Activated naive CD4-positive, alpha-beta T cell treated with anti-CD3 and anti-CD28 coated beads for 36 hours (primary cell): Measurements from ENCODE around the gene CEND1. TPM values are rescaled to one million over a fixed set of nuclear protein-coding genes. Genes with fewer than 3 reads are reported as not detected.

Experiments used
- CTCF ChIA-PET: fragments of 350-600 bp; sonication (Branson Sonifier 250); formaldehyde crosslinking; loops from one replicate; lab custom pipeline; 2021; ENCODE audit warnings: antibody characterized with exemption; lab: Charles Lee
- DNase-seq: peaks from one replicate; pipeline ENCODE4 v3.0.0-alpha.2; 2020
- H3K27ac Mint-ChIP-seq: one replicate; pipeline ENCODE4 v1.8.0; 2021; ENCODE audit warnings: mild to moderate bottlenecking, mixed read lengths
- H3K27me3 Mint-ChIP-seq: one replicate; pipeline ENCODE4 v1.8.0; 2021; ENCODE audit warnings: low read depth, mixed read lengths
- H3K36me3 Mint-ChIP-seq: one replicate; pipeline ENCODE4 v1.8.0; 2021; ENCODE audit warnings: low read depth, mixed read lengths
- H3K4me1 Mint-ChIP-seq: one replicate; pipeline ENCODE4 v1.8.0; 2021; ENCODE audit warnings: low read depth, mixed read lengths
- H3K4me3 Mint-ChIP-seq: one replicate; pipeline ENCODE4 v1.8.0; 2021; ENCODE audit warnings: mild to moderate bottlenecking, moderate library complexity, mixed read lengths
- H3K9me3 Mint-ChIP-seq: one replicate; pipeline ENCODE4 v1.8.0; 2021; ENCODE audit warnings: mixed read lengths
- intact Hi-C: fragments of 100-400 bp; cut with micrococcal nuclease; formaldehyde crosslinking; loops from one replicate; pipeline ENCODE4 v1.15.1; 2023
- total RNA-seq, 2 experiments: library from RNA; stranded (reverse); gene quantifications; one replicate each; pipeline ENCODE4 v1.2.3, GENCODE V29; 2021

CEND1 gene
- total RNA-seq, 2 experiments from 2014 or later = 0.17 TPM; not detected in 1

DNA sequence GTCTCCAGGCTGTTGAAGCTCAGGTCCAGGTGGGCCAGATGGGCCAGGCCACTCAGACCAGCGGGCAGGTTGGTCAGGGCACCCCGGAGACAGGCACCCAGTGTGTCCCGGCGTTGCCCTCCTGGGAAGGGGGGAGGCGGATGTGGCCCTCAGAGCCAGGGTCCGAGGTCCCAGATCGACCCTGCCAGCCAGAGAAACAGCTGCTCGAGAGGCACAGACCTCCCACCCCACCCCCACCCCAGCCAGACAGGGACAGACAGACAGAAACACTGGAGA, 13.5 kb upstream of the CEND1 start:
- intact Hi-C loops = no loop called here
- CTCF ChIA-PET = no interaction called here

DNA sequence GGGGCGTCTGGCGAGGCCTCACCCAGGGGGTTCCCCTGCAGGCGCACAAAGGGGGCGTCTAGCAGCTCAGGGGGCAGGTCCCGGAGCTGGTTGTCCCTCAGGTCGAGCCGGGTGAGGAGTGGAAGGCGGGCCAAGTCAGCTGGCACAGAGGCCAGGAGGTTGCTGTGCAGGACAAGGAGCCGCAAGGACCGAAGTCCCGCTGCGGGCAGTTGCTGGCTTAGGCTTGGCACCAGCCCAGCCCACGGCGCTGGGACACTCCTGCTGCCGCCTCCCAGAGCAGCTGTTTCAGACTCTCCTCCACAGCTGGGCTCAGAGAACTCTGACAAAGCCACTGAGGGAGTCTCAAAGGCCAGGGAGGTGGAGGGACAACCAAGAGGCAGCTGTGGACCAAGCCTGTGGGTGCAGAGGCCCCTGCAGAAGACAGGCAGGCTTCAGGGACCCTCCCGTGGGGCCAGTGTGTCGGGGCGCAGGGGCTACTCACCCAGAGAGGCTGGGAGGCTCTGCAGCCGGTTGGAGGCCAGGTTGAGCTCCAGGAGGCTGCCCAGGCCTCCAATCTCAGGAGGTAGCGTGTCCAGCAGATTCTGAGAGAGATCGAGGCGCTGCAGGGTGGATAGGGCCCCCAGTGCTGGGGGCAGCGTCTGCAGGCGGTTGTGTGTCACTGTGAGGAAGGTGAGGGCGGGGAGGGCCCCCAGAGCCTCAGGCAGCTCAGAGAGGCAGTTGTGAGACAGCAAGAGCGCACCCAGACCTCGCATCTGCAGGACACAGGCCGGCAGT, 13.0 kb upstream of the CEND1 start:
- H3K27ac Mint-ChIP-seq = no peak overlapping the region
- peak overlapping the region; percentile 36 for H3K4me3 Mint-ChIP-seq
- CTCF ChIA-PET = no interaction called here
- H3K36me3 Mint-ChIP-seq = no peaks in the 10 kb centered on the region
- H3K27me3 Mint-ChIP-seq = no peaks in the 10 kb centered on the region
- H3K4me1 Mint-ChIP-seq = peaks cover 12% of the 10 kb centered on the region
- DNase-seq = no peak
- no peaks in the 10 kb centered on the region for H3K9me3 Mint-ChIP-seq
- intact Hi-C loops = no loop called here

More for the DNA sequence above, 13.5 kb upstream of the CEND1 start:
- H3K9me3 Mint-ChIP-seq = no peaks in the 10 kb centered on the region
- H3K4me3 Mint-ChIP-seq = peak overlapping the region; percentile 82
- H3K36me3 Mint-ChIP-seq = peaks cover 1% of the 10 kb centered on the region
- peaks cover 15% of the 10 kb centered on the region for H3K4me1 Mint-ChIP-seq
- DNase-seq = no peak
- H3K27ac Mint-ChIP-seq = no peak overlapping the region
- H3K27me3 Mint-ChIP-seq = no peaks in the 10 kb centered on the region

- Mint-ChIP-seq H3K36me3 (no peaks in the 10 kb centered on the region), H3K27ac (no peak overlapping the region), H3K4me3 (no peak overlapping the region), H3K27me3 (no peaks in the 10 kb centered on the region), H3K4me1 (peaks cover 9% of the 10 kb centered on the region), H3K9me3 (no peaks in the 10 kb centered on the region)
- intact Hi-C loops = no loop called here
- CTCF ChIA-PET = no interaction called here
- no peak for DNase-seq
Observed at GRCh38 chr11:802018-802617, 12.2 kb upstream of the CEND1 start.

DNA sequence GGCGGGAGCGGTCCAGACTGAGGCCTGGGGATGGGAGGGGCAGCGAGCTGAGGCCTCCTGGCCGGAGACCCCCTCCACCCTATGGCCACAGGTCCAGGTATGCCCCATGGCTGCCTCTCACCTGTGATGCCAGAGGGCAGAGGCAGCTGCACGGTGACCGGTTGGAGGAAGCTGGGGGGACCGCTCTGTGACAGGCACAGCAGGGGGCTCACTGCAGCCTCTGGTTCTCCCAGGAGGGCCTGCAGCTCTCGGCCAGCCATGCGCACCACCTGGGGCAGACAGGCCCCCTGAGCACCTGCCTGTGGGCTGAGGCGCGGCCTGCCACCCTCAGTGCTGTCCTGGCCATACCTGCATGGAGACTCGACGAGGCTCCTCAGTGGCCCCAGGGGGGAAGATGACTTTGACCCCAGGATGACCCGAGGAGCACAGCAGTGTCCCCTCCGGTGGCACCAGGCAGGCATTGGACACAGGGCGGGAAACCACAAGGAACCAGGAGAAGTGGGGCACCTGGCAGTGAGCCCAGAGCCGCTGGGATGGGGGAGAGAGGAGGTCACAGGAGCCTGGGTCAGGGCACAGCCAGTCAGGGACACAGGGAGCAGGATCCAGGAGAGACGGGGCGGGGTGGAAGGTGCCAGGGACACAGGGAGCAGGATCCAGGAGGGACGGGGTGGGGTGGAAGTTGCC, 11.3 kb upstream of the CEND1 start:
- CTCF ChIA-PET = no interaction called here
- peaks cover 11% of the 10 kb centered on the region for H3K4me1 Mint-ChIP-seq
- no peaks in the 10 kb centered on the region for H3K9me3 Mint-ChIP-seq
- no peaks in the 10 kb centered on the region for H3K27me3 Mint-ChIP-seq
- H3K27ac Mint-ChIP-seq = no peak overlapping the region
- H3K4me3 Mint-ChIP-seq = no peak overlapping the region
- DNase-seq = no peak
- intact Hi-C loops = no loop called here
- H3K36me3 Mint-ChIP-seq = no peaks in the 10 kb centered on the region

GRCh38 chr11:800473-800872, 10.6 kb upstream of the CEND1 start:
- CTCF ChIA-PET = no interaction called here
- DNase-seq = no peak
- Mint-ChIP-seq H3K4me3 (no peak overlapping the region), H3K27me3 (no peaks in the 10 kb centered on the region), H3K9me3 (no peaks in the 10 kb centered on the region), H3K4me1 (peaks cover 14% of the 10 kb centered on the region), H3K27ac (no peak overlapping the region), H3K36me3 (no peaks in the 10 kb centered on the region)
- intact Hi-C loops = no loop called here

GRCh38 chr11:799641-800316, 9.9 kb upstream of the CEND1 start:
- no peaks in the 10 kb centered on the region for H3K9me3 Mint-ChIP-seq
- H3K36me3 Mint-ChIP-seq = no peaks in the 10 kb centered on the region
- CTCF ChIA-PET = no interaction called here
- no peaks in the 10 kb centered on the region for H3K27me3 Mint-ChIP-seq
- no peak overlapping the region for H3K27ac Mint-ChIP-seq
- DNase-seq = no peak
- peaks cover 18% of the 10 kb centered on the region for H3K4me1 Mint-ChIP-seq
- no peak overlapping the region for H3K4me3 Mint-ChIP-seq
- intact Hi-C loops = loop anchor here (5.0 to 10.0 kb wide), 4 partner anchors 222 to 592 kb away; partner anchors contain the start of genes BET1L, IFITM1, LMNTD2 and PHRF1

- H3K36me3 Mint-ChIP-seq = peaks cover 3% of the 10 kb centered on the region
- H3K4me1 Mint-ChIP-seq = peaks cover 15% of the 10 kb centered on the region
- peak within 1 kb of the TSS; percentile 86 for H3K4me3 Mint-ChIP-seq
- intact Hi-C loops = loop anchor here (1.0 to 10.0 kb wide), 5 partner anchors 70 to 591 kb away; partner anchors contain the start of genes BET1L, IFITM1, LMNTD2 and PHRF1
- DNase-seq = peak; percentile 82
- H3K27ac Mint-ChIP-seq = peak within 1 kb of the TSS; percentile 37
- CTCF ChIA-PET = interaction anchor here (0.7 kb wide), 1 partner anchor 50 kb away, joined by 3 read pairs; no protein-coding TSS in a partner anchor
- no peaks in the 10 kb centered on the region for H3K27me3 Mint-ChIP-seq
- no peaks in the 10 kb centered on the region for H3K9me3 Mint-ChIP-seq
Observed at GRCh38 chr11:798093-798713, 8.3 kb upstream of the CEND1 start, which contains the start of gene SLC25A22. TSS of gene SLC25A22 (minus strand) at chr11:798281. CDS start at chr11:795006, 3,275 bp downstream.

DNA sequence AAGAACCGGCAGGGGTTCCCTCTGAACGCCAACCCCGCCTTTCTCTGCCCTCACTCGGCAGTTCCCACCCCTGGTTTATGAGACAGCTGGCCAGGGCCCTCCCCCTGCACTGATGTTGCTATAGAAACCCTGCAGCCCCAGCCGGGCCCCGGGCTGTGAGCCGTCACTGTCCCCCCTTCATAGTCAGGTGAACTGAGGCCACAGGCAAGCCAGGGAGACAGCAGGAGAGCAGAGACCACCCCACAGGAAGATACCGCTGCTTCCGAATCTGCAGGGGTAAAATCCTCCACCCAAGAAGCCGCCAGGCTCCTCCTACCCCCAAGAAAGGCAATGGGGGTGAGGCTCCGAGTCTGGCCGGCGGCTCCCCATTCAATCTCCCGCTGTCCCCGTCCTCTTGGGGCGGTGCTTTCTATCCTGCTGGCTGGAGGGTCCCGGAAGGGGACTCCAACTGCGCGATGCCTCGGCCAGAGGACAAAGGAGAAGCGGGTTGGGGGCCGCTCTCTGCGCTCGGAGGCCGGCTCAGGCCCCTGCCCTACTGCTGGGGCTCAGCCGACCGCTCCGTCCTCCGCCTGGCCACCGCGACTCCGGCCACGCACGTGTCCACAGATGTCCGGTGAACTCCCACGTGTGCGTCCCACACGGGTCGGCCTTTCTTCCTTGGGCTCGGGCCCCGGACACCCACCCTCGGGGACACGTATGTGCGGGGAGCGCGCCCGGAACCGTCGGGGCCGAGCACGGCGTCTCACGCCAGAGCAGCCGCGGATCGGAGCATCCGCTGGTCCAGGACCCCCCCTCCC, 7.6 kb upstream of the CEND1 start:
- CTCF ChIA-PET = interaction anchor here (0.6 to 1.3 kb wide), 2 partner anchors 10 to 32 kb away, joined by 3 read pairs; no protein-coding TSS in a partner anchor
- Mint-ChIP-seq H3K4me3 (peak overlapping the region; percentile 86), H3K9me3 (no peaks in the 10 kb centered on the region), H3K4me1 (peaks cover 12% of the 10 kb centered on the region), H3K36me3 (peaks cover 3% of the 10 kb centered on the region), H3K27ac (peak overlapping the region; percentile 37), H3K27me3 (no peaks in the 10 kb centered on the region)
- DNase-seq = peak; percentile 85
- intact Hi-C loops = loop anchor here (1.0 to 10.0 kb wide), 11 partner anchors 8 to 590 kb away; partner anchors contain the start of genes BET1L, CHID1, DEAF1 and IFITM1

DNA sequence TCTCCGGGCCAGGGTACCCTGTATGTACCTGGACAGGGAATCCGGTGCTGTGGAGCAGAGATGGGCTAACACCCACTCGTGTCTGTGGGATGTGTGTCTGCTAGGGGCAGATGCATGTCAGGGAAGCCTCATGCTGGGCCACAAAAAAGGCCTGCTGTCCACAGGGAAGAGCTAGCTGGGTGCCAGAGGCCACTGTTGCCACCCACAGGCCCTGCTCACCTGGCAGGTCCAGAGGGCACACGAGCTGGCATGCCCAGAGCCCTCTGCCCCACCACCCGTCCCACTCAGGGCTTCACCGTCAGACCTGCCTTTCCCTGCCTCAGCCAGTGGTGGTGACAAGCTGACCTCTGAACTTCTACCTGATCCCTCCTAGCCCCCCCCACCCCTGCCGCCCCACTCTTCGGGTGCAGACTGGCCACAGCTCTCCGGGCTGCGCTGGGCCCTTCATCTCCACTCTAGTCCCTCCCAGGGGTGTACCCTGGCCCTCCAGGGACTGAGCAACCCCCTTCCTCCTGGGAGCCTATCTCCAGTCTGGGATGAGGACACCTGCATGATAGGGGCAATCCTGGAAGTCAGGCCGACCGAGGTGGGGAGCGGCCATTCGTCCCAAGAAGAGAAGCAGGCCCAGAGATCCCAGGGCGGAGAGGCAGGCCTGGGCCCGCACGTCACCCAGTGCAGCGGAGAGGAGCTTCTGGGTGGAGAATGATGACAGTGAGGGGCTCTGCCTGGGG, 6.8 kb upstream of the CEND1 start:
- no peak for DNase-seq
- H3K9me3 Mint-ChIP-seq = no peaks in the 10 kb centered on the region
- H3K4me3 Mint-ChIP-seq = peak overlapping the region; percentile 86
- H3K27ac Mint-ChIP-seq = peak overlapping the region; percentile 37
- peaks cover 12% of the 10 kb centered on the region for H3K4me1 Mint-ChIP-seq
- H3K27me3 Mint-ChIP-seq = no peaks in the 10 kb centered on the region
- CTCF ChIA-PET = interaction anchor here (0.6 to 1.3 kb wide), 3 partner anchors 11 to 31 kb away, joined by 3 read pairs; partner anchors contain the start of gene GATD1
- intact Hi-C loops = loop anchor here (1.0 to 10.0 kb wide), 13 partner anchors 9 to 589 kb away; partner anchors contain the start of genes BET1L, CHID1, DEAF1 and GATD1
- peaks cover 6% of the 10 kb centered on the region for H3K36me3 Mint-ChIP-seq

DNA sequence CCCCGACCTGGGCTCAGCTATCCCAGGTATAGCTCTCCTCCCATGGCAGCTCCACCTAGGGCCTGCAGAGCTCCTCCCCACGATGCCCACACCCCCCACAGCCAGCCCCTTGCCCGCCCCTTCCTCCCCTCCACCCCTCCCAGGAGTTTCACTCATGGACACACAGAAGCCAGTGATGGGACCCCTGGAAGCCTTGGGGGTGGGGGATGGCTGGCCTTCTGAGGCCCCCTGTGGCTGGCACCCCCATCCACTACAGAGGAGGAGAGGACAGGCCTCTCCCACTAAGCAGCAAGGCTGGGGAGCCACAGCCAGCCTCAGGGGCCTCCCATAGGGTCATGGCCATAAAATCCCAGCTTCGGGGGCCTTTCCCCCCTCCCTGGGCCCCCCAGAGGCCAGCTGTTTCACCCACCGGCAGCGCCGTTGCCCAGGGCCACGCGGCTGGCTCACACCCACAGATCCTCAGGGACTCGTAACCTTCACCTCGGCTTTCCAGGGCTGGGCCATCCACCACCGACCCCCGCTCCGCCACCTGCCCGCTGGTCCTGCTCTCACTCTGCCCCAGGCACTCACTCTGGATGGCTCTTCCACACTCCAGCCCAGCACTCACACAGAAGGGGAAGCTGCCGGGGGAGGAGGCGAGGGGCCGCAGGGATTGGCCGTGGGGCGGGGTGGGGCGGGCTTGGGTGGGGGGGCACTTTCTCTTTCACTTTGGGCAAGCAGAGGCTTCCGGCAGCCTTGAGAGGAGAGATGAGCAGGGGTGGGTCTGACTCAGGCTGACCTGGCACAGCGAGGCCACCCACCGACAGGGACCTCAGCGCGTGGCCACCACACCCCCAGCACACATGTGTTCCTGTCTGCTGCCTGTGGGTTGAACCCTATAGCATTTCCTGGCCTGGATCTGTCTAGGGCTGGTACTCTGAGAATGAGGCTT, 6.0 kb upstream of the CEND1 start:
- Mint-ChIP-seq H3K4me3 (peak overlapping the region; percentile 86), H3K27me3 (no peaks in the 10 kb centered on the region), H3K4me1 (peaks cover 12% of the 10 kb centered on the region), H3K9me3 (no peaks in the 10 kb centered on the region), H3K27ac (peak overlapping the region; percentile 37), H3K36me3 (peaks cover 11% of the 10 kb centered on the region)
- intact Hi-C loops = loop anchor here (1.0 to 10.0 kb wide), 10 partner anchors 19 to 589 kb away; partner anchors contain the start of genes BET1L, CHID1, GATD1 and IFITM1
- DNase-seq = peak; percentile 90
- CTCF ChIA-PET = interaction anchor here (1.0 to 1.1 kb wide), 2 partner anchors 18 to 32 kb away, joined by 3 to 4 read pairs; partner anchors contain the start of gene GATD1
